HEK293 (cell line): Measurements from ENCODE around the gene TPH2.

Experiments used
- CTCF ChIA-PET: fragments of 350-600 bp; formaldehyde crosslinking; extraction: SDS; loops from one replicate; lab custom pipeline; 2021; ENCODE audit warnings: antibody characterized with exemption; lab: Yijun Ruan, JAX
- POLR2A ChIA-PET: fragments of 300-600 bp; formaldehyde crosslinking; extraction: SDS; loops from one replicate; lab custom pipeline; 2020; ENCODE audit warnings: antibody characterized with exemption, inconsistent platforms; lab: Yijun Ruan, JAX
- H3K27ac ChIP-seq: fragments of 200-500 bp; sonication (Bioruptor generic); 2 replicates; pipeline ENCODE4 v1.5.1; 2014; ENCODE audit warnings: low read depth, low read length, control low read depth, inconsistent platforms; ENCODE audit errors: extremely low read depth
- H3K36me3 ChIP-seq, 2 experiments: fragments of 200-500 bp in 1 of 2; sonication (Bioruptor generic) in 1 of 2; 1 replicate in 1 of 2; 2 replicates in 1 of 2; pipeline ENCODE4 v1.5.1; 2014 to 2017; ENCODE audit warnings: inconsistent platforms in 2 of 2, low read length in 2 of 2; ENCODE audit not compliant: control insufficient read depth in 2 of 2, insufficient read depth in 1 of 2
- H3K4me1 ChIP-seq: fragments of 200-500 bp; sonication (Bioruptor generic); 2 replicates; pipeline ENCODE4 v1.5.1; 2014; ENCODE audit warnings: mild to moderate bottlenecking, low read length, inconsistent platforms; ENCODE audit not compliant: control insufficient read depth, insufficient read depth
- H3K4me3 ChIP-seq: 2 replicates; pipeline ENCODE4 v1.5.1; 2011; ENCODE audit warnings: low read depth, mild to moderate bottlenecking, control low read depth, low read length, moderate library complexity
- H3K9me3 ChIP-seq: fragments of 200-500 bp; sonication (Bioruptor generic); 2 replicates; pipeline ENCODE4 v1.5.1; 2014; ENCODE audit warnings: low read depth, low read length, inconsistent platforms; ENCODE audit not compliant: control insufficient read depth, insufficient read depth
- FEZF1 ChIP-seq: fragments of 450-650 bp; formaldehyde crosslinking; IDR thresholded peaks from 2 replicates; pipeline ENCODE4 v1.5.1; 2016; ENCODE audit warnings: missing biosample characterization, missing genetic modification characterization
- GLI4 ChIP-seq: fragments of 450-650 bp; formaldehyde crosslinking; IDR thresholded peaks from 2 replicates; pipeline ENCODE4 v1.5.1; 2016; ENCODE audit warnings: missing biosample characterization, missing genetic modification characterization
- KLF9 ChIP-seq: fragments of 450-650 bp; formaldehyde crosslinking; IDR thresholded peaks from 2 replicates; pipeline ENCODE4 v1.5.1; 2016; ENCODE audit warnings: missing biosample characterization, missing genetic modification characterization, low read depth
- MEIS1 ChIP-seq: sonication (generic); formaldehyde crosslinking; IDR thresholded peaks from 2 replicates; pipeline ENCODE4 v1.8.1; 2022; ENCODE audit warnings: missing genetic modification reagents, mild to moderate bottlenecking, borderline replicate concordance
- ZBTB7A ChIP-seq: fragments of 450-650 bp; formaldehyde crosslinking; IDR thresholded peaks from 2 replicates; pipeline ENCODE4 v1.5.1; 2016; ENCODE audit warnings: low read depth, missing biosample characterization, missing genetic modification characterization
- ZFP37 ChIP-seq: fragments of 450-650 bp; formaldehyde crosslinking; IDR thresholded peaks from 2 replicates; pipeline ENCODE4 v1.5.1; 2016; ENCODE audit warnings: missing biosample characterization, missing genetic modification characterization
- ZNF140 ChIP-seq: fragments of 450-650 bp; formaldehyde crosslinking; IDR thresholded peaks from 2 replicates; pipeline ENCODE4 v1.5.1; 2016; ENCODE audit warnings: missing biosample characterization, missing genetic modification characterization
- ZNF175 ChIP-seq: fragments of 450-650 bp; formaldehyde crosslinking; IDR thresholded peaks from 2 replicates; pipeline ENCODE4 v1.5.1; 2016; ENCODE audit warnings: missing biosample characterization, missing genetic modification characterization
- ZNF211 ChIP-seq: fragments of 450-650 bp; formaldehyde crosslinking; IDR thresholded peaks from 2 replicates; pipeline ENCODE4 v1.5.1; 2016; ENCODE audit warnings: low read depth, missing biosample characterization, missing genetic modification characterization
- ZNF221 ChIP-seq: fragments of 450-650 bp; formaldehyde crosslinking; IDR thresholded peaks from 2 replicates; pipeline ENCODE4 v1.5.1; 2017; ENCODE audit warnings: missing biosample characterization, missing genetic modification characterization, borderline replicate concordance
- ZNF366 ChIP-seq: fragments of 450-650 bp; formaldehyde crosslinking; conservative IDR thresholded peaks from 2 replicates; pipeline ENCODE4 v1.5.1; 2016; ENCODE audit warnings: missing biosample characterization, missing genetic modification characterization
- ZNF521 ChIP-seq: fragments of 450-650 bp; formaldehyde crosslinking; IDR thresholded peaks from 2 replicates; pipeline ENCODE4 v1.5.1; 2017; ENCODE audit warnings: missing biosample characterization, mild to moderate bottlenecking, missing genetic modification characterization
- ZNF555 ChIP-seq: fragments of 450-650 bp; formaldehyde crosslinking; conservative IDR thresholded peaks from 2 replicates; pipeline ENCODE4 v1.5.1; 2017; ENCODE audit warnings: missing biosample characterization, mild to moderate bottlenecking, missing genetic modification characterization, inconsistent platforms
- ZNF560 ChIP-seq: fragments of 450-650 bp; formaldehyde crosslinking; IDR thresholded peaks from 2 replicates; pipeline ENCODE4 v1.5.1; 2017; ENCODE audit warnings: missing biosample characterization, missing genetic modification characterization, borderline replicate concordance
- ZNF701 ChIP-seq: fragments of 450-650 bp; formaldehyde crosslinking; IDR thresholded peaks from 2 replicates; pipeline ENCODE4 v1.5.1; 2016; ENCODE audit warnings: missing biosample characterization, missing genetic modification characterization
- ZNF747 ChIP-seq: fragments of 450-650 bp; formaldehyde crosslinking; IDR thresholded peaks from 2 replicates; pipeline ENCODE4 v1.5.1; 2016; ENCODE audit warnings: missing biosample characterization, missing genetic modification characterization
- ZNF76 ChIP-seq: fragments of 450-650 bp; formaldehyde crosslinking; IDR thresholded peaks from 2 replicates; pipeline ENCODE4; 2016; ENCODE audit warnings: low read depth, missing biosample characterization, missing genetic modification characterization, borderline replicate concordance
- ZNF791 ChIP-seq: fragments of 450-650 bp; formaldehyde crosslinking; IDR thresholded peaks from 2 replicates; pipeline ENCODE4 v1.5.1; 2016; ENCODE audit warnings: missing biosample characterization, missing genetic modification characterization
- ZNF792 ChIP-seq: fragments of 450-650 bp; formaldehyde crosslinking; IDR thresholded peaks from 2 replicates; pipeline ENCODE4 v1.5.1; 2016; ENCODE audit warnings: missing biosample characterization, missing genetic modification characterization
- TF ChIP-seq, protein P1 (sequence below): fragments of 450-650 bp; formaldehyde crosslinking; IDR thresholded peaks from 2 replicates; pipeline ENCODE4; 2016; ENCODE audit warnings: missing biosample characterization, missing genetic modification characterization
- TF ChIP-seq, protein P2 (sequence below): fragments of 450-650 bp; formaldehyde crosslinking; IDR thresholded peaks from 2 replicates; pipeline ENCODE4 v1.5.1; 2017; ENCODE audit warnings: missing biosample characterization, mild to moderate bottlenecking, missing genetic modification characterization, moderate library complexity
- TF ChIP-seq, protein P3 (sequence below): fragments of 450-650 bp; formaldehyde crosslinking; IDR thresholded peaks from 2 replicates; pipeline ENCODE4 v1.5.1; 2016; ENCODE audit warnings: missing biosample characterization, missing genetic modification characterization
- TF ChIP-seq, protein P4 (sequence below): fragments of 450-650 bp; formaldehyde crosslinking; optimal IDR thresholded peaks from 2 replicates; pipeline ENCODE3; 2016; ENCODE audit warnings: missing biosample characterization, mild to moderate bottlenecking, missing genetic modification characterization

TPH2 gene

DNA sequence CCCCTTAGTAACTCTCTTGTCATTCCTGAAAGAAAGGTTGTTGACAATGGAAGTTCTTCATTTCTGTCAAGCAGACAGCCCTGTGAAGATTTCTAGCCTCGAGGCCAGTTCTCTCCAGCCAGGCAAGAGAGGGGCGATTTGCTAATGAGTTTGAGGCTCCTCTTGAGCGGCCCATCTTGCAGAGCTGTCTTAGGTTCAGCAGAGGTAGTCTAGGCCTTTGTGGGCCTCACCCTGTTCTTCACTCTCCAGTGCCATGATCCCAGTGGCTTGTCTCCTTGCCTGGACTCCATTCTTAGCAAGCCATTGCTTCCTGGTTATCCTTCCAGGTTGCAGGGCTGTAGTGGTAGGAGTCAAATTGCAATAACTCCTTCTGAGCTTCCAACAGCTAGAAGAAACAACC lies 9.7 kb downstream of the TPH2 start:
- ChIA-PET POLR2A (no interaction called here), CTCF (no interaction called here)
- Histone ChIP-seq H3K36me3 (no peaks in the 10 kb centered on the region), H3K4me1 (no peaks in the 10 kb centered on the region), H3K27ac (no peak overlapping the region), H3K9me3 (no peaks in the 10 kb centered on the region), H3K4me3 (no peak overlapping the region)
- TF ChIP-seq ZNF211 (tag by site-specific recombination) (no peak), ZNF366 (tag by site-specific recombination) (no peak), ZNF555 (tag by site-specific recombination) (no peak), ZNF221 (no peak), FEZF1 (tag by site-specific recombination) (no peak), ZFP37 (tag by site-specific recombination) (no peak), ZNF76 (no peak), ZNF521 (no peak), ZNF791 (tag by site-specific recombination) (no peak), ZNF560 (tag by site-specific recombination) (no peak), GLI4 (tag by site-specific recombination) (no peak), ZBTB7A (tag by site-specific recombination) (no peak)
- TF ChIP-seq, protein P1, sequence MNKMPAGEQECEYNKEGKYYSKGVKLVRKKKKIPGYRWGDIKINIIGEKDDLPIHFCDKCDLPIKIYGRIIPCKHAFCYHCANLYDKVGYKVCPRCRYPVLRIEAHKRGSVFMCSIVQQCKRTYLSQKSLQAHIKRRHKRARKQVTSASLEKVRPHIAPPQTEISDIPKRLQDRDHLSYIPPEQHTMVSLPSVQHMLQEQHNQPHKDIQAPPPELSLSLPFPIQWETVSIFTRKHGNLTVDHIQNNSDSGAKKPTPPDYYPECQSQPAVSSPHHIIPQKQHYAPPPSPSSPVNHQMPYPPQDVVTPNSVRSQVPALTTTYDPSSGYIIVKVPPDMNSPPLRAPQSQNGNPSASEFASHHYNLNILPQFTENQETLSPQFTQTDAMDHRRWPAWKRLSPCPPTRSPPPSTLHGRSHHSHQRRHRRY (tag by site-specific recombination) = no peak

DNA sequence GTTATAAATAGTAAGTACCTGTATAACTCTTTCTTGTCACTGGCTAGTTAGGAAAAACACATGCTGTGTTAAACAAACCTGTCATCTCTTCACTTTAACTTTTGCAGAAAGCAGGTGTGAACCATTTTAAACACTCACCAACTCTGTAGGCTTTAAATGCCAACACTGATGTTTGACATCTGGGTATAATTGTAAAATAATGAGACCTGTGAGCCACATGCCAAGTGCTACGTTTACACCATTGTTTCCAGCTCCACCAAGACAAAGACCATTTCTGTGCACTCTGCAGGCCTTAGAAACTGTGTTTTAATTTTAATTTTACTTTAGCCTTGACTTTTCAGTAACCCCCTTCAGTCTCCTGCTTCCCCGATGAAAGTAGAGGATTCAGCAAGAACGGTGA lies 11.0 kb downstream of the TPH2 start:
- ChIA-PET POLR2A (no interaction called here), CTCF (no interaction called here)
- TF ChIP-seq, protein P2, sequence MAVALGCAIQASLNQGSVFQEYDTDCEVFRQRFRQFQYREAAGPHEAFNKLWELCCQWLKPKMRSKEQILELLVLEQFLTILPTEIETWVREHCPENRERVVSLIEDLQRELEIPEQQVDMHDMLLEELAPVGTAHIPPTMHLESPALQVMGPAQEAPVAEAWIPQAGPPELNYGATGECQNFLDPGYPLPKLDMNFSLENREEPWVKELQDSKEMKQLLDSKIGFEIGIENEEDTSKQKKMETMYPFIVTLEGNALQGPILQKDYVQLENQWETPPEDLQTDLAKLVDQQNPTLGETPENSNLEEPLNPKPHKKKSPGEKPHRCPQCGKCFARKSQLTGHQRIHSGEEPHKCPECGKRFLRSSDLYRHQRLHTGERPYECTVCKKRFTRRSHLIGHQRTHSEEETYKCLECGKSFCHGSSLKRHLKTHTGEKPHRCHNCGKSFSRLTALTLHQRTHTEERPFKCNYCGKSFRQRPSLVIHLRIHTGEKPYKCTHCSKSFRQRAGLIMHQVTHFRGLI = no peak
- TF ChIP-seq ZNF211 (tag by site-specific recombination) = no peak
- TF ChIP-seq, protein P3, sequence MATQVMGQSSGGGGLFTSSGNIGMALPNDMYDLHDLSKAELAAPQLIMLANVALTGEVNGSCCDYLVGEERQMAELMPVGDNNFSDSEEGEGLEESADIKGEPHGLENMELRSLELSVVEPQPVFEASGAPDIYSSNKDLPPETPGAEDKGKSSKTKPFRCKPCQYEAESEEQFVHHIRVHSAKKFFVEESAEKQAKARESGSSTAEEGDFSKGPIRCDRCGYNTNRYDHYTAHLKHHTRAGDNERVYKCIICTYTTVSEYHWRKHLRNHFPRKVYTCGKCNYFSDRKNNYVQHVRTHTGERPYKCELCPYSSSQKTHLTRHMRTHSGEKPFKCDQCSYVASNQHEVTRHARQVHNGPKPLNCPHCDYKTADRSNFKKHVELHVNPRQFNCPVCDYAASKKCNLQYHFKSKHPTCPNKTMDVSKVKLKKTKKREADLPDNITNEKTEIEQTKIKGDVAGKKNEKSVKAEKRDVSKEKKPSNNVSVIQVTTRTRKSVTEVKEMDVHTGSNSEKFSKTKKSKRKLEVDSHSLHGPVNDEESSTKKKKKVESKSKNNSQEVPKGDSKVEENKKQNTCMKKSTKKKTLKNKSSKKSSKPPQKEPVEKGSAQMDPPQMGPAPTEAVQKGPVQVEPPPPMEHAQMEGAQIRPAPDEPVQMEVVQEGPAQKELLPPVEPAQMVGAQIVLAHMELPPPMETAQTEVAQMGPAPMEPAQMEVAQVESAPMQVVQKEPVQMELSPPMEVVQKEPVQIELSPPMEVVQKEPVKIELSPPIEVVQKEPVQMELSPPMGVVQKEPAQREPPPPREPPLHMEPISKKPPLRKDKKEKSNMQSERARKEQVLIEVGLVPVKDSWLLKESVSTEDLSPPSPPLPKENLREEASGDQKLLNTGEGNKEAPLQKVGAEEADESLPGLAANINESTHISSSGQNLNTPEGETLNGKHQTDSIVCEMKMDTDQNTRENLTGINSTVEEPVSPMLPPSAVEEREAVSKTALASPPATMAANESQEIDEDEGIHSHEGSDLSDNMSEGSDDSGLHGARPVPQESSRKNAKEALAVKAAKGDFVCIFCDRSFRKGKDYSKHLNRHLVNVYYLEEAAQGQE (tag by site-specific recombination) = no peak
- no peak for TF ChIP-seq ZNF140 (tag by site-specific recombination)
- TF ChIP-seq ZNF175 = no peak
- no peak for TF ChIP-seq ZNF701 (tag by site-specific recombination)
- no peak for TF ChIP-seq ZNF747 (tag by site-specific recombination)
- TF ChIP-seq ZNF792 (tag by site-specific recombination) = no peak
- no peak for TF ChIP-seq MEIS1 (CRISPR knock-in tag)
- TF ChIP-seq, protein P4, sequence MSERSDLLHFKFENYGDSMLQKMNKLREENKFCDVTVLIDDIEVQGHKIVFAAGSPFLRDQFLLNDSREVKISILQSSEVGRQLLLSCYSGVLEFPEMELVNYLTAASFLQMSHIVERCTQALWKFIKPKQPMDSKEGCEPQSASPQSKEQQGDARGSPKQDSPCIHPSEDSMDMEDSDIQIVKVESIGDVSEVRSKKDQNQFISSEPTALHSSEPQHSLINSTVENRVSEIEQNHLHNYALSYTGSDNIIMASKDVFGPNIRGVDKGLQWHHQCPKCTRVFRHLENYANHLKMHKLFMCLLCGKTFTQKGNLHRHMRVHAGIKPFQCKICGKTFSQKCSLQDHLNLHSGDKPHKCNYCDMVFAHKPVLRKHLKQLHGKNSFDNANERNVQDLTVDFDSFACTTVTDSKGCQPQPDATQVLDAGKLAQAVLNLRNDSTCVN = no peak
- no peak for TF ChIP-seq KLF9 (tag by site-specific recombination)
- Histone ChIP-seq H3K4me1 (no peaks in the 10 kb centered on the region), H3K4me3 (no peak overlapping the region), H3K36me3 (no peaks in the 10 kb centered on the region), H3K27ac (no peak overlapping the region), H3K9me3 (no peaks in the 10 kb centered on the region)
